ENCODE results near the gene HLF. TPM values are rescaled to one million over a fixed set of nuclear protein-coding genes. Genes with fewer than 3 reads are reported as not detected.

HLF gene
- total RNA-seq, 2 donors from 2014 or later: 0.69 to 3.0 TPM

DNA sequence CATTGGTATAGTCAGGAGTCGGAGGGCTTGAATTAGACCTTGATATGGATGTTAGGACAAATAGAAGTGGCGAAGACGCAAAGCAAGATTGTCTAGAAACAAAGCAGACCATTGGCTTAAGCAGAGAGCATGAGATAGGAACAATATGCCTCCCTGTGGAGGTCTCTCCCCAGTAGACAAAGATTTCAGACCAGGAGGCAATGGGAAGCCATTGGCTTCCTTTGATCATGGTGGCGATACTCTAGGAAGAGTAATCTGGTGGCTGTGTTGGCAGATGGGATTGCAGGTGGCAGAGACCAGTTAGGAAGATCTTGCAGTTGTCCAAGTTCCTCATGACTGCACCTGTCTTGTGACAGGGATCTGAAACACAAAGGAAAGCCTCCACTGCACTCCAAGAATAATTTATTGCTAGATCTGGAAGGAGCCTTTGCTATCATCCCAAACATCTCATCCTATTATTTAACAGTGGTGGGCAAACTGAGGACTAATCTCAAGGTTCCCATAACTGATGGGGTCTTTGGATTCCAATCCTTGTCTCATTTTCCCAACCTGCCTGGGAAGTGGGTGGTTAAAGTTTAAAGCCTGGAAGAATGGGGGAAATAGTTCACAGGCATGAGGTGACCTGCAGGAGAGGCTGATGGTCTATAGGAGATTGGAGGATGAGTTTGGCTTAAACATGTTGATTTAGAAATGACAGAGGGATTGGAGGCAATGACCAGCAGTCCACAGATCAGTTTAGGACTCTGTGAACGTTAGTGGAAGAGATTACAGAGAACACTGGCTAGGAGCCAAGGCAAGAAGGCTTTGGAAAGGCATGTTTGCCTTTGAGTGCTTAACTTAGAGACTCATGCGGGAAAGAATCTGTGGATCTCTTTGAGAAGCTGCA lies 37.0 kb downstream of the HLF start:
- intact Hi-C loops (cut with DNase I): no loop called here
- Histone ChIP-seq H3K27me3 (no peaks in the 10 kb centered on the region), H3K9me3 (no peaks in the 10 kb centered on the region), H3K4me3 (no peak overlapping the region), H3K36me3 (no peaks in the 10 kb centered on the region), H3K4me1 (no peaks in the 10 kb centered on the region), H3K27ac (no peak overlapping the region), H3K9ac (ENCODE audit: low read depth in 2 of 2, low read length in 2 of 2) (no peak overlapping the region)
- no peak for DNase-seq
- TF ChIP-seq CTCF (IDR thresholded peaks at IDR 0.05): no peak

GRCh38 chr17:55302407-55302787 lies 37.6 kb downstream of the HLF start:
- H3K27ac ChIP-seq: no peak overlapping the region
- DNase-seq: no peak
- intact Hi-C loops (cut with DNase I): no loop called here
- TF ChIP-seq CTCF (IDR thresholded peaks at IDR 0.05): no peak
- no peaks in the 10 kb centered on the region for H3K27me3 ChIP-seq
- H3K9me3 ChIP-seq: no peaks in the 10 kb centered on the region
- H3K4me3 ChIP-seq: no peak overlapping the region
- no peak overlapping the region for H3K9ac ChIP-seq (ENCODE audit: low read depth in 2 of 2, low read length in 2 of 2)
- H3K36me3 ChIP-seq: no peaks in the 10 kb centered on the region
- H3K4me1 ChIP-seq: no peaks in the 10 kb centered on the region

DNA sequence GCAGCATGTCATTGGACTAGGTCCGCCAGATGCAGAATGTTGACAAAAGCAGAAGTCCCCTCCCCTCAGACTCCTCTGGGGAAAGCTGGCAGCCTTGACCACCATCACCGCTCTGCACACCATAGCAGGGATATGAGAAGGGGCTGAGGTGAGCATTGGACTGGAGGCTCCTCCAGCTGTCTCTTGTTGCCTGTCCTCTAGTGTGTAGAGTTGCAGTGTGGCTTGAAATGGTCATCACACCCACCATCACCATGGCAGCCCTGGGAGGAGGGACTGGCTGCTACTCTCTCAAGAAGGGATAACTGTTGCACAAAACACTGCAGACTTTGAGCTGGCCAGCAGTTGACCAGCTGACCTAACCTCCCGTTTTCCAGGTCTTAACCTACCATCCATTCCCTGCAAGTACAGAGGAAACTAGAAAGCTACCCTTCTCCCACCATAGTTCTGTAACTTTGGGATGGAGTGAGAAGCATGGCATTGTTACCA lies 38.3 kb downstream of the HLF start:
- Histone ChIP-seq H3K9me3 (no peaks in the 10 kb centered on the region), H3K27ac (no peak overlapping the region), H3K9ac (ENCODE audit: low read depth in 2 of 2, low read length in 2 of 2) (no peak overlapping the region), H3K4me3 (no peak overlapping the region), H3K4me1 (no peaks in the 10 kb centered on the region), H3K27me3 (no peaks in the 10 kb centered on the region), H3K36me3 (no peaks in the 10 kb centered on the region)
- no peak for DNase-seq
- TF ChIP-seq CTCF (IDR thresholded peaks at IDR 0.05): no peak
- intact Hi-C loops (cut with DNase I): no loop called here

DNA sequence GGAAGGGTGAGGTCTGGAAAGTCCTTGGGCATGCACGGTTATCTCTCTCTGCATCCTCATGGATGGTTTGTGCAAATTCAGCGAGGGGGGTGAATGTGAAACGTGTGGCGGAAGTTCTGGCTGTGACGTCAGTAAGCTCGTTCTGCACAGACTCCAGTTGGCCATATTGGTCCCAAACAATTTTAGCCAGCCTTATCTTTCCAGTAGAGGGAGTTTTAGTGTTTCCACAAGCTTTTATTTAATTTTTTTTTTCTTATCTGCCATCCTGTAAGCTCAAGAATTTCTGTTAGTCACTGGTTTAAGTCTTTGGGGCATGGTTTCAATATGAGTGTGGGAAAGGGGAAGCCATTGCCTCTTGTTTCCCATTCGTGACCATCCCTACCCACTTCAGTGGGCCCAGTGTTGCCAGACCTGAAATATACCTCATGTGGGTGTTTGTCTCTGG lies 39.0 kb downstream of the HLF start:
- Histone ChIP-seq H3K27ac (no peak overlapping the region), H3K27me3 (no peaks in the 10 kb centered on the region), H3K4me3 (no peak overlapping the region), H3K36me3 (no peaks in the 10 kb centered on the region), H3K9me3 (no peaks in the 10 kb centered on the region), H3K4me1 (no peaks in the 10 kb centered on the region), H3K9ac (ENCODE audit: low read depth in 2 of 2, low read length in 2 of 2) (no peak overlapping the region)
- TF ChIP-seq CTCF (IDR thresholded peaks at IDR 0.05): no peak
- DNase-seq: no peak
- intact Hi-C loops (cut with DNase I): no loop called here

GRCh38 chr17:55304171-55304859 lies 39.6 kb downstream of the HLF start:
- H3K9me3 ChIP-seq: no peaks in the 10 kb centered on the region
- H3K27me3 ChIP-seq: no peaks in the 10 kb centered on the region
- no peaks in the 10 kb centered on the region for H3K36me3 ChIP-seq
- no peak overlapping the region for H3K27ac ChIP-seq
- no peak overlapping the region for H3K9ac ChIP-seq (ENCODE audit: low read depth in 2 of 2, low read length in 2 of 2)
- intact Hi-C loops (cut with DNase I): no loop called here
- no peak overlapping the region for H3K4me3 ChIP-seq
- no peak for TF ChIP-seq CTCF (IDR thresholded peaks at IDR 0.05)
- no peaks in the 10 kb centered on the region for H3K4me1 ChIP-seq
- no peak for DNase-seq

All from colonic mucosa (tissue), 4 donors.